ENCODE measurements around the gene SENP1. TPM values are rescaled to one million over a fixed set of nuclear protein-coding genes. Genes with fewer than 3 reads are reported as not detected.

SENP1 gene
- total and polyA plus RNA-seq, 2 experiments from 2014 or later = 16.7 to 20.4 TPM

- no peaks in the 10 kb centered on the region for H3K9me3 ChIP-seq (ENCODE audit: low read depth)
- peaks cover 50% of the 10 kb centered on the region for H3K27me3 ChIP-seq
- peak in 1 of 2 donors; percentile 52 for DNase-seq (ENCODE audit: low read depth in 1 of 2, low spot score in 1 of 2)
- no peak for TF ChIP-seq CTCF (IDR thresholded peaks at IDR 0.05; ENCODE audit: low read depth, low read length)
- peak overlapping the region; percentile 68 for H3K27ac ChIP-seq
- no peaks in the 10 kb centered on the region for H3K36me3 ChIP-seq
- peak overlapping the region; percentile 35 for H3K4me3 ChIP-seq
- H3K4me1 ChIP-seq (ENCODE audit: low read depth) = peaks cover 29% of the 10 kb centered on the region
Observed at GRCh38 chr12:48005001-48005749, 100.7 kb downstream of the SENP1 start.

- Histone ChIP-seq H3K4me3 (peak within 1 kb of the TSS; percentile 35), H3K4me1 (ENCODE audit: low read depth) (peaks cover 29% of the 10 kb centered on the region), H3K9me3 (ENCODE audit: low read depth) (no peaks in the 10 kb centered on the region), H3K27me3 (peaks cover 42% of the 10 kb centered on the region), H3K36me3 (no peaks in the 10 kb centered on the region), H3K27ac (peak within 1 kb of the TSS; percentile 68)
- peak; percentile 14 to 78 for DNase-seq (ENCODE audit: low read depth in 1 of 2, low spot score in 1 of 2)
- TF ChIP-seq CTCF (IDR thresholded peaks at IDR 0.05; ENCODE audit: low read depth, low read length) = no peak
Observed at GRCh38 chr12:48004053-48004941, 101.6 kb downstream of the SENP1 start, which contains the start of gene COL2A1. Gene COL2A1 (minus strand): TSS chr12:48004476. CDS start chr12:48004321, 155 bp downstream.

GRCh38 chr12:48003226-48004052, 102.4 kb downstream of the SENP1 start:
- peak; percentile 12 to 45 for DNase-seq (ENCODE audit: low read depth in 1 of 2, low spot score in 1 of 2)

GRCh38 chr12:48002773-48003218, 103.1 kb downstream of the SENP1 start:
- Histone ChIP-seq H3K4me3 (peak overlapping the region; percentile 35), H3K4me1 (ENCODE audit: low read depth) (peaks cover 24% of the 10 kb centered on the region), H3K36me3 (peaks cover 2% of the 10 kb centered on the region), H3K9me3 (ENCODE audit: low read depth) (no peaks in the 10 kb centered on the region), H3K27ac (no peak overlapping the region), H3K27me3 (peaks cover 37% of the 10 kb centered on the region)
- peak; percentile 45 to 76 for DNase-seq (ENCODE audit: low read depth in 1 of 2, low spot score in 1 of 2)
- no peak for TF ChIP-seq CTCF (IDR thresholded peaks at IDR 0.05; ENCODE audit: low read depth, low read length)

More at GRCh38 chr12:48003226-48004052, 102.4 kb downstream of the SENP1 start:
- H3K27me3 ChIP-seq = peaks cover 37% of the 10 kb centered on the region
- no peaks in the 10 kb centered on the region for H3K36me3 ChIP-seq
- peaks cover 28% of the 10 kb centered on the region for H3K4me1 ChIP-seq (ENCODE audit: low read depth)
- H3K9me3 ChIP-seq (ENCODE audit: low read depth) = no peaks in the 10 kb centered on the region
- peak; percentile 3 for TF ChIP-seq CTCF (IDR thresholded peaks at IDR 0.05; ENCODE audit: low read depth, low read length)
- H3K27ac ChIP-seq = no peak overlapping the region
- H3K4me3 ChIP-seq = peak overlapping the region; percentile 35

GRCh38 chr12:48002414-48002730, 103.5 kb downstream of the SENP1 start:
- peaks cover 6% of the 10 kb centered on the region for H3K36me3 ChIP-seq
- H3K4me1 ChIP-seq (ENCODE audit: low read depth) = peaks cover 24% of the 10 kb centered on the region
- no peak for TF ChIP-seq CTCF (IDR thresholded peaks at IDR 0.05; ENCODE audit: low read depth, low read length)
- peaks cover 36% of the 10 kb centered on the region for H3K27me3 ChIP-seq
- no peak overlapping the region for H3K27ac ChIP-seq
- H3K4me3 ChIP-seq = peak overlapping the region; percentile 35
- no peaks in the 10 kb centered on the region for H3K9me3 ChIP-seq (ENCODE audit: low read depth)
- DNase-seq (ENCODE audit: low read depth in 1 of 2, low spot score in 1 of 2) = no peak

Measured in cardiac muscle cell (in vitro differentiated cells and primary cell).